ENCODE data around the gene DPEP2NB.
"Not testable (repeated sequence)": the region's sequence is repeated elsewhere in the genome, so short reads cannot be mapped to it uniquely, and the experiment has no call there.

DPEP2NB gene

GRCh38 chr16:67986949-67987348 is 28.8 kb downstream of the DPEP2NB start:
- Histone ChIP-seq H3K36me3 (ENCODE audit: insufficient read depth, low read length) (no peaks in the 10 kb centered on the region), H3K4me3 (ENCODE audit: low read depth, low read length) (no peak overlapping the region), H3K27me3 (ENCODE audit: insufficient read depth, low read length) (no peaks in the 10 kb centered on the region), H2AFZ (ENCODE audit: low read length, unreplicated experiment) (no peak overlapping the region), H3K27ac (ENCODE audit: low read depth, low read length) (no peak overlapping the region), H3K79me2 (ENCODE audit: control insufficient read depth, insufficient read depth, low read length, unreplicated experiment) (no peaks in the 10 kb centered on the region), H3K4me1 (ENCODE audit: control insufficient read depth, insufficient read depth, low read length, unreplicated experiment) (no peaks in the 10 kb centered on the region)

- Histone ChIP-seq H3K27ac (ENCODE audit: low read depth, low read length) (no peak overlapping the region), H3K27me3 (ENCODE audit: insufficient read depth, low read length) (peaks cover 7% of the 10 kb centered on the region; the same call in 1 of the 2 replicates), H3K4me3 (ENCODE audit: low read depth, low read length) (no peak overlapping the region), H3K79me2 (ENCODE audit: control insufficient read depth, insufficient read depth, low read length, unreplicated experiment) (no peaks in the 10 kb centered on the region), H3K36me3 (ENCODE audit: insufficient read depth, low read length) (no peaks in the 10 kb centered on the region), H3K4me1 (ENCODE audit: control insufficient read depth, insufficient read depth, low read length, unreplicated experiment) (no peaks in the 10 kb centered on the region), H2AFZ (ENCODE audit: low read length, unreplicated experiment) (no peak overlapping the region)
These were observed 33.6 kb downstream of the DPEP2NB start for GRCh38 chr16:67982011-67982696.

GRCh38 chr16:67979955-67980678 is 35.6 kb downstream of the DPEP2NB start, which contains the start of gene DPEP3:
TSS of gene DPEP3 (minus strand) at chr16:67980499. CDS start at chr16:67980380, 119 bp downstream.
- Histone ChIP-seq H3K79me2 (ENCODE audit: control insufficient read depth, insufficient read depth, low read length, unreplicated experiment) (no peaks in the 10 kb centered on the region), H2AFZ (ENCODE audit: low read length, unreplicated experiment) (no peak within 1 kb of the TSS), H3K27ac (ENCODE audit: low read depth, low read length) (no peak within 1 kb of the TSS), H3K36me3 (ENCODE audit: insufficient read depth, low read length) (no peaks in the 10 kb centered on the region), H3K27me3 (ENCODE audit: insufficient read depth, low read length) (peaks cover 11% of the 10 kb centered on the region; the same call in 1 of the 2 replicates), H3K4me3 (ENCODE audit: low read depth, low read length) (no peak within 1 kb of the TSS), H3K4me1 (ENCODE audit: control insufficient read depth, insufficient read depth, low read length, unreplicated experiment) (no peaks in the 10 kb centered on the region)

GRCh38 chr16:67977469-67978227 is 38.1 kb downstream of the DPEP2NB start:
- peaks cover 11% of the 10 kb centered on the region; the same call in 1 of the 2 replicates for H3K27me3 ChIP-seq (ENCODE audit: insufficient read depth, low read length)
- H3K4me1 ChIP-seq (ENCODE audit: control insufficient read depth, insufficient read depth, low read length, unreplicated experiment) = no peaks in the 10 kb centered on the region
- H3K27ac ChIP-seq (ENCODE audit: low read depth, low read length) = no peak overlapping the region
- no peak overlapping the region for H3K4me3 ChIP-seq (ENCODE audit: low read depth, low read length)
- H3K36me3 ChIP-seq (ENCODE audit: insufficient read depth, low read length) = no peaks in the 10 kb centered on the region
- H2AFZ ChIP-seq (ENCODE audit: low read length, unreplicated experiment) = no peak overlapping the region
- H3K79me2 ChIP-seq (ENCODE audit: control insufficient read depth, insufficient read depth, low read length, unreplicated experiment) = no peaks in the 10 kb centered on the region

GRCh38 chr16:67977005-67977404 is 38.7 kb downstream of the DPEP2NB start:
- no peaks in the 10 kb centered on the region for H3K4me1 ChIP-seq (ENCODE audit: control insufficient read depth, insufficient read depth, low read length, unreplicated experiment)
- no peaks in the 10 kb centered on the region for H3K36me3 ChIP-seq (ENCODE audit: insufficient read depth, low read length)
- peaks cover 11% of the 10 kb centered on the region; the same call in 1 of the 2 replicates for H3K27me3 ChIP-seq (ENCODE audit: insufficient read depth, low read length)
- H3K27ac ChIP-seq (ENCODE audit: low read depth, low read length) = no peak overlapping the region
- no peak overlapping the region for H3K4me3 ChIP-seq (ENCODE audit: low read depth, low read length)
- H3K79me2 ChIP-seq (ENCODE audit: control insufficient read depth, insufficient read depth, low read length, unreplicated experiment) = no peaks in the 10 kb centered on the region
- no peak overlapping the region for H2AFZ ChIP-seq (ENCODE audit: low read length, unreplicated experiment)

- Histone ChIP-seq H3K4me3 (ENCODE audit: low read depth, low read length) (no peak overlapping the region), H3K4me1 (ENCODE audit: control insufficient read depth, insufficient read depth, low read length, unreplicated experiment) (no peaks in the 10 kb centered on the region), H3K36me3 (ENCODE audit: insufficient read depth, low read length) (no peaks in the 10 kb centered on the region), H3K27me3 (ENCODE audit: insufficient read depth, low read length) (peaks cover 11% of the 10 kb centered on the region; the same call in 1 of the 2 replicates), H3K79me2 (ENCODE audit: control insufficient read depth, insufficient read depth, low read length, unreplicated experiment) (no peaks in the 10 kb centered on the region), H2AFZ (ENCODE audit: low read length, unreplicated experiment) (no peak overlapping the region), H3K27ac (ENCODE audit: low read depth, low read length) (no peak overlapping the region)
These were observed 39.5 kb downstream of the DPEP2NB start for GRCh38 chr16:67976205-67976604.

GRCh38 chr16:67975321-67976105 is 40.2 kb downstream of the DPEP2NB start:
- no peak overlapping the region for H3K27ac ChIP-seq (ENCODE audit: low read depth, low read length)
- no peak overlapping the region for H2AFZ ChIP-seq (ENCODE audit: low read length, unreplicated experiment)
- H3K36me3 ChIP-seq (ENCODE audit: insufficient read depth, low read length) = no peaks in the 10 kb centered on the region
- H3K4me3 ChIP-seq (ENCODE audit: low read depth, low read length) = no peak overlapping the region
- H3K4me1 ChIP-seq (ENCODE audit: control insufficient read depth, insufficient read depth, low read length, unreplicated experiment) = no peaks in the 10 kb centered on the region
- no peaks in the 10 kb centered on the region for H3K79me2 ChIP-seq (ENCODE audit: control insufficient read depth, insufficient read depth, low read length, unreplicated experiment)
- peaks cover 11% of the 10 kb centered on the region; the same call in 1 of the 2 replicates for H3K27me3 ChIP-seq (ENCODE audit: insufficient read depth, low read length)

- not testable (repeated sequence) for H3K4me3 ChIP-seq (ENCODE audit: low read depth, low read length); H3K36me3 ChIP-seq (ENCODE audit: insufficient read depth, low read length); H2AFZ ChIP-seq (ENCODE audit: low read length, unreplicated experiment); H3K27ac ChIP-seq (ENCODE audit: low read depth, low read length); H3K27me3 ChIP-seq (ENCODE audit: insufficient read depth, low read length); H3K4me1 ChIP-seq (ENCODE audit: control insufficient read depth, insufficient read depth, low read length, unreplicated experiment)
- H3K79me2 ChIP-seq (ENCODE audit: control insufficient read depth, insufficient read depth, low read length, unreplicated experiment) = peaks cover 10% of the 10 kb centered on the region
These were observed 43.4 kb downstream of the DPEP2NB start for GRCh38 chr16:67972285-67972684.

- H2AFZ ChIP-seq (ENCODE audit: low read length, unreplicated experiment) = no peak overlapping the region
- H3K27me3 ChIP-seq (ENCODE audit: insufficient read depth, low read length) = no peaks in the 10 kb centered on the region
- H3K4me3 ChIP-seq (ENCODE audit: low read depth, low read length) = no peak overlapping the region
- H3K36me3 ChIP-seq (ENCODE audit: insufficient read depth, low read length) = no peaks in the 10 kb centered on the region
- peaks cover 10% of the 10 kb centered on the region for H3K4me1 ChIP-seq (ENCODE audit: control insufficient read depth, insufficient read depth, low read length, unreplicated experiment)
- peaks cover 22% of the 10 kb centered on the region for H3K79me2 ChIP-seq (ENCODE audit: control insufficient read depth, insufficient read depth, low read length, unreplicated experiment)
- no peak overlapping the region for H3K27ac ChIP-seq (ENCODE audit: low read depth, low read length)
These were observed 44.6 kb downstream of the DPEP2NB start for GRCh38 chr16:67971111-67971510.
